ENCODE results near the gene GJC1.
"Not testable (repeated sequence)": the region's sequence is repeated elsewhere in the genome, so short reads cannot be mapped to it uniquely, and the experiment has no call there.

The GJC1 gene

GRCh38 chr17:44757918-44758413 lies 72.1 kb downstream of the GJC1 start:
- DNase-seq, result no peak

GRCh38 chr17:44757045-44757917 lies 72.8 kb downstream of the GJC1 start:
- DNase-seq, result no peak

- not testable (repeated sequence) for DNase-seq
Observed at GRCh38 chr17:44755180-44755579, 74.9 kb downstream of the GJC1 start.

- no peak for DNase-seq
Observed at GRCh38 chr17:44754276-44754675, 75.8 kb downstream of the GJC1 start.

- DNase-seq, result no peak
Observed at GRCh38 chr17:44752953-44753861, 76.9 kb downstream of the GJC1 start.

GRCh38 chr17:44751806-44752205 lies 78.3 kb downstream of the GJC1 start:
- no peak for DNase-seq

- no peak for DNase-seq
Observed at GRCh38 chr17:44751331-44751730, 78.8 kb downstream of the GJC1 start.

GRCh38 chr17:44749980-44750318 lies 80.1 kb downstream of the GJC1 start:
- DNase-seq, result no peak

- DNase-seq, result no peak
Observed at GRCh38 chr17:44749076-44749979, 80.8 kb downstream of the GJC1 start.

Data from stimulated activated CD4-positive, alpha-beta T cell treated with anti-CD3 and anti-CD28 coated beads, Interleukin-4, amount 100 ng/mL, for 1 hour (primary cell).